GM10266 (cell line): ENCODE results near the gene FAM111B.
"Not testable (repeated sequence)": the region's sequence is repeated elsewhere in the genome, so short reads cannot be mapped to it uniquely, and the experiment has no call there.

ENCODE experiments used
- DNase-seq: peaks from one replicate; pipeline ENCODE4 v3.0.0; 2012; ENCODE audit errors: extremely low spot score
- TF ChIP-seq, protein P1 (sequence below): IDR thresholded peaks from 2 replicates; pipeline ENCODE4 v1.5.1; 2012; ENCODE audit warnings: mild to moderate bottlenecking, low read depth; ENCODE audit not compliant: control insufficient read depth, insufficient read depth; ENCODE audit errors: missing control alignments

Gene FAM111B

DNA sequence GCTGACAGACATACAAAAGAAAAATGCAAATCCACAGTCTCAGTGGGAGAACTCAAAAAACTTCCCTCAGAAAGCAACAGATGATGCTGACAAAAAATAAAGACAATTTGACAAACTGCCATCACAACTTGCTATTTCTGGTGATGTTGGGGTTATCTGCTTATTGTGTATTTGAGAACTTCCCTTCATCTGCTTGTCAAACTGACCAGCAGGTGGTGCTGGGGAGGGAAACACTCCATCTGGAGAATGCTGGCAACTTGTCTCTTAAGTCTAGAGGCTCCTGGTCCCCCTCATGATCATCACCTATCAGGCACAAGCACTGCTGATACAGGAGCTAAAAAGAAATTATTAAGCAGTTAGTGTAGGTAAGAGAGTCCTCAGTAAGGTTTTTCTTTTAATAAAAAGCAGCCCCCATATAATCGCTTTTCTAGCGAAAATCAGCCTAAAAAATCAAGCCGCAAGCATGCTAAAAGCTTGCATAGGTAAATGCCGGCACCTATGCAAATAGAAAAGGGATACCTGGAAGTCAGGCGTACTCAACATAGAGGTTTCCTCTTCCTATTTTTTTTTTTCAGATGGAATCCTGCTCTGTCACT is 9.8 kb upstream of the FAM111B start:
- TF ChIP-seq, protein P1, sequence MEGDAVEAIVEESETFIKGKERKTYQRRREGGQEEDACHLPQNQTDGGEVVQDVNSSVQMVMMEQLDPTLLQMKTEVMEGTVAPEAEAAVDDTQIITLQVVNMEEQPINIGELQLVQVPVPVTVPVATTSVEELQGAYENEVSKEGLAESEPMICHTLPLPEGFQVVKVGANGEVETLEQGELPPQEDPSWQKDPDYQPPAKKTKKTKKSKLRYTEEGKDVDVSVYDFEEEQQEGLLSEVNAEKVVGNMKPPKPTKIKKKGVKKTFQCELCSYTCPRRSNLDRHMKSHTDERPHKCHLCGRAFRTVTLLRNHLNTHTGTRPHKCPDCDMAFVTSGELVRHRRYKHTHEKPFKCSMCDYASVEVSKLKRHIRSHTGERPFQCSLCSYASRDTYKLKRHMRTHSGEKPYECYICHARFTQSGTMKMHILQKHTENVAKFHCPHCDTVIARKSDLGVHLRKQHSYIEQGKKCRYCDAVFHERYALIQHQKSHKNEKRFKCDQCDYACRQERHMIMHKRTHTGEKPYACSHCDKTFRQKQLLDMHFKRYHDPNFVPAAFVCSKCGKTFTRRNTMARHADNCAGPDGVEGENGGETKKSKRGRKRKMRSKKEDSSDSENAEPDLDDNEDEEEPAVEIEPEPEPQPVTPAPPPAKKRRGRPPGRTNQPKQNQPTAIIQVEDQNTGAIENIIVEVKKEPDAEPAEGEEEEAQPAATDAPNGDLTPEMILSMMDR, result peak; percentile 57
- DNase-seq, result peak; percentile 29

DNA sequence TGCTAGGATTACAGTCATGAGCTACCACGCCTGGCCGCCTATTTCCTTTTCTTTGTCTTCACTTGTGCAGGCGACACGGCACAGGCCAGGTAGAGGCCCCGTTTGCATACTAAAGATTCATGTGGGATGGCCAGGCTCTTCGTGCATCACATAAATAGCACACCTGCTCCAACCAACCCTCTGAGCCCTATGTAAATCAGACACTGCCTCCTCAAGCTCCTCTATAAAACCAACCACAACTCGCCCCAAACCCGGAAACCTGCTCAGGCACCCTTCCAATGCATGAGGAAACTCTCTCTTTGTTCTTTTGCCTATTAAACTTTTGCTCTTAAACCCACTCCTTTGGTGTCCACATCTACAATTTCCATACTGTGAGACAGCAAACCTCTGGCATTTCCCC is 9.1 kb upstream of the FAM111B start:
- not testable (repeated sequence) for DNase-seq

DNA sequence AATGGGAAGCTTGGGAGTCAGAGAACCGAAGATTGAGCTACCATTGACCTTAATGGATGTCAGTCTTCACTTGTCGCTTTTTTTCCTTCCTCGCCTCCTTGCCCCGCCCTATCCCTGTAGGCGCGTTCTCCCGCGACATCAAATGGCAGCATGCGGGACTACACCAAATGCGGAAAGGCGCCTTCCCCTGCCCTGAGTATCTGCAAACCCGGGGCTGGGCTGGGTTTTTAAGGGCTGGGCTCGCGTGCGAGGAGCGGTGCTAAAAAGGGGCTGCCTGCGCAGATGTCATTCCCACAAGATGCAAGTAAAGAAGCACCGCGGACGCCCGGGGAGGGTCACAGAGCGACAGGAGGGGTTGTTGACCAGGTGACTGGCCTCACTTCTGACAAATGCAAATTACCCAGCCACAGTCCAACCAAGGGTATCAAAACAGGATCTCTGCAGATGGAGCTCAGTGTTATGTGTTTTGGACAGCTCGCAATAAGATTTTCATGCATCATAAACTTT is 4.7 kb upstream of the FAM111B start:
- TF ChIP-seq, protein P1, result peak; percentile 76
- DNase-seq, result peak; percentile 64

DNA sequence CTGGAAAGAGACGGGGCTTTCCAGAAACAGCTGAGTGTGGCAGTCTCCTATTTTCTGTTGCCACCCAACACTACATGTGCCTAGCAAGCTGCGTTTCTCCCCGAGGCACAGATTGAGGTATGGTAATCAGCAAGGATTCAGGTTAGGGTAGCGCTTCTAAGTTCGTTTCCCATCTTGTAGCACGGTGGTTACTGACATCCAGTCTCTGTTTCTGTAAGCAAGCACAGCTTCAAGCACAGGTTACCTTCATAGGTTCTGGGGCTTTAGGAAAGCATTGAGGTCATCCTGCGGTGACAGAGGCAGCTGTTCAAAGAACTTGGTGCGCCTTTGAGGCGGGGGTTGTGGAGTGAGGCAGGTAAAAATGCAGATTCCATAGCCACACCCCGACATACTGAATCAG is 684 bp downstream of the FAM111B start:
- not testable (repeated sequence) for DNase-seq

DNA sequence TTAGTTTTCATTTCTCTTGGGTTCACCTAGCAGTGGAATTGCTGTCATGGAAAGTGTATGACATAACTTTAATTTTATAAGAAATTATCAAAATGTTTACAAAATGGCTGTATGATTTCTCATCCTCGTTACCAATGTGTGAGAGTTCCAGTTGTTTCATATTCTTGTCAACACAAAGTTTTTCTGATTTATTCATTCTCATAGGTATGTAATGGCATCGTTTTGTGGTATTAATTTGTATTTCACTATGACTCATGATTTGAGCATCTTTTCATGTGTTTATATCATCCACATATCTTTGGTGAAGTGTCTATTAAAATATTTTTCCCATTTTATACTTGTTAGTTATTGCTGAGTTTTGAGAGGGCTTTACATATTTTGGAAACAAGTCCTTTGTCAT is 5.5 kb downstream of the FAM111B start:
- TF ChIP-seq, protein P1, result no peak
- DNase-seq, result no peak

DNA sequence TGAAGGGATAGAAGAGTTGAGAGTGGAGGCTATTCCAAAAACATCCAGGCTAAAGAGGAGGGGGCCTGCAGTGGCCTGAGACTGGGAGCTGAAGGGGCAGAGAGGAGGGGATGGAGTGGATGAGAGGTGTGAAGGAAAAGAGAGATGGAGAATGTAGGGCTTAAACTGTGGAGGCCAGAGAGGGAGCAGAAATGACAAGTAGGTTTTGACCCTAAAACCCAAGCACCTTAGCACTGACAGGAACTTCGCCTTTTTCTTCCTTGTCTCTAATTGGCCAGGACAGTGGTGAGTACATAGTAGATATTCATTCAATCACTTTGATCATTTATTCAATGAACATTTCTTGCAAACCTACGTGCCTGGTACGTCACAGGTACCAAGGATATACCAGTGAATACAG is 7.3 kb downstream of the FAM111B start:
- no peak for DNase-seq

DNA sequence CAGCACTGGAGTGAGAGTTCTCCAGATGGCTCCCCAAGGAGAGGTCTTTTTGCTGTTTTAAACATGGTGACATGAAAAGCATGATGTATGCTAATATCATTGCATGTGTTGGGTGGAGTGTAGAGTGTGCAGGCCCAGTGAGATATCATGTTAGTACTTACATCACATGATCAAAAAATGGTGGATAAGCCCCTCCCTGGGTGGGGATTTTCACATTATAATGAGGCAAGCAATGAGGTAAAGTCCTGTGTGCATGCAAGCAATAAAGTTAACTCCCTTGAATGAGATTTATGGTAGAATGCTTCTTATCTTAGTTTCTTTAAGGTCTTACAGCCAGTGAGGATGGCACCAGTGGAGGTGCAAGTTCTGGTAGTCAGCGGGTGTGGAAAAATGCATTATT is 8.5 kb downstream of the FAM111B start:
- no peak for DNase-seq
- TF ChIP-seq, protein P1, result no peak

More for the DNA sequence above, 7.3 kb downstream of the FAM111B start:
- TF ChIP-seq, protein P1, result no peak

DNA sequence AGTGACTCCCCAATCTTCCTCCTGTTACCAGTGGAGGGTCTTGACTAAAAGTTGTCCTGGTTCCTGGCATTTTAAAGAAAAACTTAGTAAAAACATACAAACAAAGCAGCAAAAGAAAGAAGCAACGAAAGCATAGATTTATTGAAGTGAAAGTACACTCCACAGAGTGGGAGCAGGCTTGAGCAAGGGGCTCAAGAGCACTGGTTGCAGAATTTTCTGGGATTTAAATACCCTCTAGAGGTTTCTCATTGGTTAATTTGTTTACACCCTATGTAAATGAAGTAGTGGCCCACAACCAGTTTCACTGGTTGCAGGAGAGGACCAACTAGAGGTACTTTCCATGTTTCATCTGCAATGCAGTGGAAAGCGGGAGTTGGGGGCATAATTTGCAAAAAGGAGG is 10.7 kb downstream of the FAM111B start:
- TF ChIP-seq, protein P1, result no peak
- no peak for DNase-seq
